Colon (tissue), 2 donors: Measurements from ENCODE around the gene SLC8A1.

ENCODE experiments used
- FAIRE-seq: peaks from 2 replicates; lab custom pipeline; 2012; peaks lifted over from hg19 to GRCh38; lab: Jason Lieb, UNC
- donor health status: control.
- donor health status: control.

Gene SLC8A1

DNA sequence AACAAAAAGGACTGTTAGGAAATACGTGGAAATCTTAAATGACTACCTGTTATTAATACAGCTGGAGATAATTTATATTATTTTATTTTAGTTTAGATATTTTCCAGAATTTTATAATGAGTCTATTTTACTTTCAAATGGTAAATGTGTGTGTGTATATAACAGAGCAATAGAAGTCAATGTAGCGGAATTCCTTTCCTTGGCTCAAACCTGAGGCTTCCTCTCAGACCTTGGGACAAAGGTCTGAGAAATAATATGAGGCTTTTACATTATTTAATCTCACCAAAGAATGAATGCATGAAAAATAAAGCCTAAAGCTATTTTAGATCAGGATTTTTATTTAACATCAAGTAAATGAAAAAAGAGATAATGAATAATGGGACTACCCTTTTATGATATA lies 65.7 kb downstream of the SLC8A1 start:
- no peak for FAIRE-seq

DNA sequence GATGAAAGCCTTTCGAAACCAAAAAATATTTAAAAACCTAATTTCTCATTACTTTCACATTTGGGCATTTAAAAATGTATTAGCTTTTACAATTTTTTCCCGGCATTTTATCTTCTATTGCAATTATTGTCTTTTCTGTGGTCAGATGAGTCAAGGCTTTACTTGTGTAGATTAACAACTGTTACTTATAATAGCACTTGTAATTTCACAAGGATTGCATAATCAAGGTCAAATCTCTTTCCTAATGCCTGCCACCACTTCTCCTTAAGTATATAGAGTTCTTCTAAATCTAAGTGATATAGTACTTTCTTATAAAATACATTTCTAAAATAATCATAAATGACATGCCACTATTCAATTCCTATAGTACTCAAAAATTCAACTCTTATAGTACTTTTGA lies 67.2 kb downstream of the SLC8A1 start:
- no peak for FAIRE-seq

DNA sequence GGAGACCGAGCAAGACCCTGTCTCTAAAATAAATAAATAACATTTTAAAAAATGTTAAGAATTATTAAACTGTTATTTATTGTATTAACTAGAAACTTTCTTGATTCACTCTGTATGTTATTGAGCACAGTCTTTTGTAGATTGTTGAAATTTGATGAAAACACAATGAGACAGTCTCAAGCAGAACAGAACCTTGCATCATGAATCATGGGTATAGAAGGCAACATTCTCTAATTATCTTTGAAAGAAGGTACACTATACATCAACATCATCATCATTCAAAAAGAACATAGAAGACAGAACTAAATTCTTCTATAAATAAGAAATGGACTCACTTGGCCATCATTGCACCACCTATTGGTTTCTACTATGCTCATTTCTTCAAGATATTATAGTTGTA lies 67.7 kb downstream of the SLC8A1 start:
- no peak for FAIRE-seq

DNA sequence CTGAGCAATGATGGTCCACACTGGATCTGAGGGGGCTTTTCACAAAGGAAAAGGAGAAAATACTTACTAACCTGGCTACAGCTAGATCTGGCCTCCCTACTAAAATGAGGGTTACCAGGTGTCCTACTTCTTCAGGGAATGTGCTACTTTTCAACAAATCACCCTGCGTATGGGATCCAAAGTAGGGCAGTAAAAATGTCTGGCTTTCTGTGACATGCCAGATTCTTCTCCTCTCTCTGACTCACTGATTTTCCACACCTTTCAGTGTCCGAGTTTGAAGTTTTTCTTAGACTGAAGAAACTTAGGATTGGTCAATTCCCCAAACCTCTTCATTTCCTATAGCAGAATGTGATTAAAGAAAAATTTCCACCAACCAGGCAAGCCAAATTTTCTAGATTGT lies 71.2 kb downstream of the SLC8A1 start:
- FAIRE-seq = no peak

DNA sequence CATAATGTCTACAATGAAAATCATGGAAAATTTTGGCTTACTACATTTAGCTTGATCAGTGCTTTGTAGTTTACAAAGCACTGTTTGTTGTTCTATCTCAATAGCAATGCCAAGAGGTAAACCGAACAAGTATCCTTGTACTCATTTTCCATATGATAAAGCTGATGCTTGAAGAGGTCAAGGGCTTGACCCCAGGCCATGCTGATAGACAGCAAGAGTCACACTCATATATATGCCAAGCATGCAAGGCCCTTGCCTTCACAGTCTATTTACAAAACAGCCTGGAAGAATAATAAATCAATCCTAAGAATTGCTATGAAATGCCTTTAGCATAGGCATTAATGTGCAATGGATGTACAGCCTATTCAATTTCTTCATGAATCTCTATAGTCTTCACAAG lies 71.8 kb downstream of the SLC8A1 start:
- FAIRE-seq = no peak

DNA sequence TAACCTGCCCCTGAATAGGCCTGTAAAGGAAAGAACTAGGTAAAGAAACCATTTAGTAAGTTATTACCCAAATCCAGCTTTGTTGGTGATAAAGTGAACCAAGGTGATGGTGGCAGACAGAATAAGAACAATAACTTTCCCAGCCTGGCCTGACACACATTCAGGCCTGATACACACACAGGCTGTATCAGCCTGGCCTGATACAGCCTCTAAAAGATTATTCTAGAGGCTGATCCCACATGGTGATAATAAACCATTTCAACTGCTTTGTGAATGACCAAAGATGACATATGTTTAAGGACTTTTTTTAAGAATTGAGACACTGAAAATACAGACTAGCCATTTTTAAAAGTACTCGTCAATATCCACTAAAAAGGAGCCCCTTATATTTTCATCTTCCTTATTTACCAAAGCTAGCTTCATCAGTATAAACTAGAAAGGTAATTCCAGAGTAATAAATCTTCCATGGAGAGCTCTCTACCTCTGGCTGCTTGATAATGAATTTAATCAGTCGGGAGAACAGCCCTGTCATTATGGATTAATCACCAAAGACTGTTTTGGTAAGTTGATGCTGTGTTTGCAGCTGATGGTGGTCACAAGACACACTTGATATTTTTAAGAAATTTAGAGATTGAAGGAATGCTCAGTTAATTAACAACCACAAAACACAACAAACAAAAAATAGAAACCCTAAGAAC lies 77.2 kb downstream of the SLC8A1 start:
- FAIRE-seq = no peak

DNA sequence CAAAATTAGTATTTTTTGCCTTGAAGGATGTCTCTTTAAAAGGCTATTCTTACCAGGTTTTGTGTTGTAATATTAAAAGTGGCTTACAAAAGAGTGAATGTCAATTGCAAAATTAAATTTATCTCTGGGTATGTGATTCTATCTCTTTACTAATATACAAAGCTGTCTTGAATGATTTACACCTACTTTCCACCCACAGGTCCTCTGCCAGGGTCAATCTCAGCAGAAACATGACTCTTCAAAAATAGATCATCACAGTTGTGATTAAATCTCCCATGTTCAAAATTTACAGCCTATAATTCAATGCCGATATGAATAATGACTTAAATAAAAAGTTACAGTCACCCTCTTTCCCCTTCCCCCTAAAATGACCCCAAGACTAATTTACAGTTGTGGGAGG lies 78.8 kb downstream of the SLC8A1 start:
- no peak for FAIRE-seq

DNA sequence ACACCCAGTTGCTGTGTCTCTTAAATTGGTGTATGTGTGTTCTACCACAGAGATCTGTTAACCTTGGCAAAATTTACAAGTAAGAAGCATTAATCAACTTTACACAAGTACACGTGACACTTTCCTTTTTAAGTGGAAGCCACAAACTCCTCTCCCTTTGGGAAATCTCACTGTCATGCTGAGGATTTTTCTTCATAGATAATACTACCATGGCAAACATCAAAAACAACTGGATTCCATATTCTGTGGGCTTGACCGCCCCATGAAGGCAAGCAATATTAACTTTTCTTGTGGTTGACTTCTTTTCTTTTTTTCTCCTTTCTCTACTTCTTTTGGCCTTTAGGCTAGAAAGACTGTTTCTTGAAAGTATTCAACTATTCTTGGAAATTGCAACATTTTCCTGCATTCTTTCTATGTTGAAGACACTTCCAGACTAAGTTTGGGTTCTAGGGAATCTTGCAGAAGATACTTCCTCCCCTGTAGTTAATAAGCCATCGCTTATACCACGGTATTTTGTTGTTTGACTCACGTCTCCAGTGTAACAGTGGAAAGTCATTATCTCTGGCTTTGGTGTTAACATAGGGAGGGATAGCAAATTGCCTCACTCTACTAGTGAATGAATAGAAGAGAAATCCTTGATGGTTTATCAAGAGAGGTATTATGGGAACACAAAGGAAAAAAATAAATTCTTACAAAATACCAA lies 79.5 kb downstream of the SLC8A1 start:
- FAIRE-seq = no peak

DNA sequence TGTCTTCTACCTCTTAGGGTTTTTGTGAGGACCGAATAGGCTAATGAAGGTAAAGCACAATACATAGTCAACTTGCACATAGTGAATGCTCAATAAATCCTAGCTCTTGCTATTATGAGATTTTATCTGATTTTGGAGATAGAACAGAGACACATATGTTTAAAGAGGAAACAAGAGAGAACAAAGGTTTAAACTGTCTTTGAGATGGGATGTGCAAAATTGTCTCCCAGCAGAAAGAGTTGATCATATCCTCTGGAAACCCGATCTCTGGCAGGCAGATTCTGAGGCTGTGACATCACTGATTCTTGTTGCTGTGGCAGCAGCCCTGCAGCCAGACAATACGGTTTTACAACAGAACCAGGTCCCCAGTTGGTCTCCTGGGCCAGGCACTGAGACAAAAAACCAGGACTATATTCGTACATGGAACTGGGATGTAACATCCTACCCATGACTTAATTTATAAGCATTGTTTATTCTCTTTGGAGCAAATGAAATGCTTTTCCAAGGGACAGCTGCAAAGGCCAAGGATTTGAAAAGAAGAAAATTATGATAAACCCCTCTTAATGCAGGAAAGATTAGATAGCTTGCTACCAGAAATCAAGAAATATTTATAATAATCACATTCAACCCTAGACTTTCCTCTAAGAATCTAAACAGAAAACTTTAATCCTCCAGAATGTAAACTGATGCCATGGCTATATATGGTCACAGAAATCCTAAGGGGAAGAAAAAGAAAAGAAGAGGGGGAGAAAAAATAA lies 80.2 kb downstream of the SLC8A1 start:
- no peak for FAIRE-seq

DNA sequence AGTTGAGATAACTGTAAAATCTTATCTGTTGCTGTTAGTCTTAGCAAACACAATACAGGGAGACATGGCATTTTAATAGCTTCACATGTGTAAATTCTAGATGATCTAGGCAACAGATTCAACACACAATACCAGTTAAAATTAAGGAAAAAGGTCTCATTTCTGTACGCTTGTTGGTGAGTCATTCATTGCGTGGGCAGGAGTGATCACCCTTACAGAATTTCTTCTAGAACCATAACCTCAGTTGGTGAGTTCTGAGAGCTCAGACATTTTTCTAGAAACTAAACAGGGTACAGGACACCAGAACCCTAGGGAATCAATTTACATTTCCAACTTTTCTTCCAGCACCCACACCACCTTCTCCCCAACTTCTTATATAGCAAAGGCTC lies 81.9 kb downstream of the SLC8A1 start:
- no peak for FAIRE-seq

DNA sequence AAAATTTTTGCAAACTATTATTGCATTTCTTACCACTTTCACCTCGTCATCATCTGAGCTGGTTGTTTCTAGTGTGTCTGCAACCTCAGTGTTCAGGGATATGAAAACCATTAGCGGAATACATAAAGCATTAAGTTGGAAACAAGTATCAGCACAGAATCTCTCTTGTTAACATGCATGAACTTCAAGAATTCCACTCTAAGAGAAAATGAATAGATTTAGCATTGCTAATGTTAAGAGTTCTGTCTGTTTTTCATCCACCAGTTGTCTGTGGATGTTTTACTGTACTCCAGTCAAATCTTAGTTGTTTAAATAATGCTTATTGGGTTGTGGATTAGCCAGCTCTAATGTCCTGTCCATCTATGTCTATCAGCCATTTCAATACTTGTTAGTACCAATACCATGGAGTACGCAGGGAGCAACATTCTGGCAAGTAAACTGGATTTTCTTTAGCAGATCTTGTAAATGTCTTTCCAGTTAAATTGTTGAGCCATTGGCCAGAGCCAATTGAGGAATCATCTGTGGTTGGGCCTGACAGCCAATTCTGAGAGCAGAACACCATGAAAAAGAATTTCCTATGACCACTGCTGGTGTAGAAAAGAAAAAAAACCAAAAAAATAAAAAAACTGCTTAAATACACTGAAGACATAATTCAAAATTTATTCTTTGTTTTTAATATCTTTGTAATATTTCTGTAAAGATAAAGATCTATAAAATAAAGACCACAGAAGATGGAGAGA lies 82.5 kb downstream of the SLC8A1 start:
- no peak for FAIRE-seq

DNA sequence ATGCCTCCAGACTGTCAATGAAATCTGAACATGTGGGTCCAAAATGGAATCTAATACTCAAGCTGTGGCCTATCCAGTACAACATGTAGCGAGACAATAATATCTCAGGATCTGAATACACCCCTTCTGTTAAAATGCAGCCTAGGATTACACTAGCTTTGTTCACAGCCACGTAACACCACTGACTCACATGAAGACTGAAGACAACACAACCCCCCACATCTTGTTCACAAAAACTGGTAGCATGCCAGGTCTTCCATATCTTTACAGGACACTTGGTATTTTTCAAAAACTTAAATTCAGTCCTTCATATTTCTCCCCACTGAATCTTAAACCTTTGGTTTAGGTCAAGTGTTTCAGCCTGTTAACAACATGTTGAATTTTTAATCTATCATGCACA lies 84.2 kb downstream of the SLC8A1 start:
- FAIRE-seq = no peak

DNA sequence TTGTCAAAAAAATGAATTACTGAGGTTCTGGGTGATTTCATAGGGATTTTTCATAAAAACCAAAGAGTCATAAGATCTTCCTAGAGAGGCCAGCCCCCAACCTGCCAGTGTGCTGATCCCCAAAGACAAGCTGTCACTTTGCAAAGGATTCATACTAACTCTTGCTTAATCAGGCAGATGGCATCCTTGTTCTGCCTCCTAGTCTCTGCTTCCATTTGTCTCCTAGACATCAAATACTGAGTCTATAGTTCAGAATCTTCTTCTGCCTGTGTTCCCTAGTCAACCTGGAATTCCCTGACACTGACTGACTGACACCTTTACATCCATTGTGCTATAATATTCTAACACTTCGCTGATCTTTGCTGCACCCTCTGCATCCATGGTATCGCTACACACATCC lies 84.9 kb downstream of the SLC8A1 start:
- no peak for FAIRE-seq

DNA sequence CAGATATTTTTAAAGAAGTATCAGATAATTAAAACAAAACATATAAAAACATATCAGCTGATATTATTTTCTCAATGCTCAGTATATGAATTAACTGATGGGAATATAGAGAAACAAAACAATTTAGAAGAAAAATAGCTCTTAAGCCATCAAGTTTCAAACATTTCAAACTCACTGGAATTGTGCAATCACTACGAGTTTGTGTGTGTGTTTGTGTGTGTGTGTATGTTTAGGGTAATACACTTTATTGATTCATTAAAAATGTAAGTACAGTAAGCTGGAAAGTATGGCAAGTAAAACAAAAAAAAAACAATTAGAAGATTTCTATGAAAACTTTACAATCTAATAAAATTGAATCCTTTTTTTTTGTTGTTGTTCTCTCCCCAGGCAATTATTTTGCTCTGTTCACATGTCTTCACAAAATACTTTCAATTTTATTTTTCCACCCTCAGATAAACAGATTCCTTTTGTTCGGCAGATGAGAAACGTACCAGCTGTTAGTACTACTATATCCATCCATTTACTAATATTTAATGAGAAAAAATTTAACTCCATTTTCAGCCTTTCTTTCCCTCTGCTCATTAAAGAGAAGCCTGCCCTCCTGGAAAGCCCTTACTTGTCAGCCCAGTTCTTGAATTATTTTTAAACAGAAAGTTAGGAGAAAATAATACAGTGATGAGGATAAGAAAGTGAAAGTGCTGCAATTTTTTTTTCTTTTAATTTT lies 87.6 kb downstream of the SLC8A1 start:
- no peak for FAIRE-seq

DNA sequence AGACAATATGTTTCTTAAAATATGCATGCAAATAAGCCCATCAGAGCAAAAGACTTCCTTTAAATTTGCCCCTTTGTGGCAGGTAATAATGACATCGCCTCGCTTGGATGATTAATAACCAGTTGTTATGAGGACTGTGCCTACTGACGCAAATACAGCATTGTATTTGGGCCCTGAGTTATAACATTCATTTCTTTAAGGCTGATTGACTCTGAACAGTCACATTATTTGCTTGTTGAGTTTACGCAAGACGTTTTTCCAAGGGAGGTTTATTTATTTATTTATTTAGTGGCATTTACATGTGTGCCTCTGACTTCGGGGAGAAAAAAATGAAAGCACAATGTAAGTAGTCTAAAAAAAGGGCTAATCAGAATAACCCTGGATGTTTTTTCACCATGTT lies 88.3 kb downstream of the SLC8A1 start:
- no peak for FAIRE-seq

DNA sequence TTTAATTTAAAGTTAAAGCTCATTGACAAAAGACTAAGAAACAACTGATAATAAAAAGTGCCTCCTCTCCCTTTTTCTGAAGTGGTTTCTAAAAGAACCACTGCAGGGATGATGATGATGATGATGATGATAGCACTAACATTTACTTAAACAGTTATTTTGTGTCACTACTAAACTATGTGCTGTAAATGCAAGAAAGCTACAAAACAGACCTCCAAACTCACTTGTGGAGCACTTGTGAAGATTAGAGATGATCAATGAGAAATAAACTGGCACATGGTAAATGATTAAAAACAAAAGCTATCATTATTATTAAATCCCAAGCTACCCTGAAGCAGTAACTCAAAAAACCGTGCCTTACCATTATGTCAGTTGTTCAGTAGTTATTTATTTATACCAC lies 88.7 kb downstream of the SLC8A1 start:
- no peak for FAIRE-seq

DNA sequence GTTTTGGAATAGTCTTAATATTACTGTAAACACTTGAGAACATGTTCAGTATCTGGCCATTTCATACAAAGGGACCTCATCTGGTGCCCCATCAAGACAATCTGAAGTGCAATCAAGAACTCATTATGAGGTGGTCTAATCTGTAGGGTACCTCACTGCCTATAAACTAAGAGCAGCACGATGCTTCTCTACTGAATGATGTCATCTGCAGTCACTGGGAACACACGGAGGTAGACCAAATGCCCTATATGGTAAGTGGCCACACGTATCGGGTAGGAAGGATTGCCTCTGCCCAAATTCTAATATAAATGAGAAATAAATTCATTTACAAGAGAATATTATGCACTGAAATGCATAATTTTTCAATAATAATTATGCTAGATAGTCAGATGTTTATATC lies 90.4 kb downstream of the SLC8A1 start:
- no peak for FAIRE-seq

DNA sequence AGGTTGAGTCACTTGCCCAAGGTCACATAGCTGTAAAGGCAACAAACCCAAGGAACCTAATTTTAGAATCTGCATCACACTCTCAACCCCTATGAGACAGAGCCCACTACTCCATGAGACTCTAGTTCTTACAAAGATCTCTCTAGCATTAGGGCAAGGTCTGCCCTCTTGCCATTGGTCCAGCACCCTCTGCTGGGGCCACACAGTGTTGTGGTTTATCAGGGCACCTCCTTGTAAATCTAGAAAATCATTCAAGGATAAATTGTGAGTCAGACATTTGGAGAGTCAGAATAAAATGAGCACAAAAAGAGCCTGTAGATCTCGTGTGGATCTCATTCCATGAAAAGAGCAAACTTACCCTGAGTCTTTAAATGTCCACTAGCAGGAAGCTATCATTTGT lies 91.2 kb downstream of the SLC8A1 start:
- no peak for FAIRE-seq

DNA sequence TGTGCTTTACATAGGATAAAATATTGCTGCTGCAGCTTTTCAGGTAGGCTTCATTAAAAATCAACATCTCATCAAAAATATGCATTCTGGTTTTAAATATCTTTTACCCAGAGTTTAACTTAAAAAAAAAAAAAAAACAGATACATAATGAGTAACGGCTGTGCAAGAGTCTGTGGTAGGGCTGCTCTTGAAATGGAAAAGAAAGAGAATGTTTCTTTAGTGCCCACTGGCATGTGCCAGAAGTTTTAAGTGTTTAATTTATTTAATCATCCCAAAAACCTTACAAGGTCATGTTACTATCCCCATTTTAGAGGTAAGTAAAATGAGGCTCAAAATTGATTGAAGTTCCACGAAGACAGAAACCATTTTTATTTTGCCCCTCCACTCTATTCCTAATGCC lies 92.1 kb downstream of the SLC8A1 start:
- FAIRE-seq = no peak

DNA sequence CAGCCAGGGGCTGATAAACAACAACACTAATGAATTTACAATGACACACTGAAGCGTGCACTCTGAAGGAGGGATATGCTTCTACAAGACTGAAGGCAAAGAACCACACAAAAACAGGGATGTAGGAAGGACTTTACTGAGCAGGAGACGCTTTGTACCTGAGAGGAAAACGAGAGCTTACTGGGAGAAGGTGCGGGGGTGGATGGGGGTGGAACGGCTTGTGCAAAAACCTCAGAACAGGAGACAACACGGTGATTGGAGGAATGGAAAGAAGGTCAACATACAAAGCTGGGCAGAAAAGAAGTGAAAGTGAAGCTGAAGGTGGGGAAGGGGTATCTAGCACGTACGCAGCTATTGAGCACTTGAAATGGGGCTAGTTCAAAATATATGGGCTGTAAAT lies 93.1 kb downstream of the SLC8A1 start:
- FAIRE-seq = no peak

DNA sequence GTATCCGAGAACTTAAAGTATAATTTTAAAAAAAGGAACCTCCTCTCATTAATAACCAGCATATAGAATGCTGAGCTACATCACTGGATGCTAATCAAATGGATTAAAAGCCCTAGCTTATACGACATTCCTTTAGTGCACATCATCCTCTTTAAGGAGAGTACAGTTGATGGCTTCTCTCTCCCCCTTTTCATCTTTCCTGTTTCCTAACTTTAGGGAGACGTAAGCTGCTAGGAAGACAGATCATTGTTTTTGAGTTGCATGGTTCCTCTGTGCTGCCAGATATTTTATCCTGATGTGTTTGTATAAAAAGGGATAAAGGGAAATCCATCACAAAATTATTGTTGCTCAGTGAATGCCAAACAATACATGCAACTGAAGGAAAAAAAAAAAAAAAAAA lies 94.2 kb downstream of the SLC8A1 start:
- no peak for FAIRE-seq

DNA sequence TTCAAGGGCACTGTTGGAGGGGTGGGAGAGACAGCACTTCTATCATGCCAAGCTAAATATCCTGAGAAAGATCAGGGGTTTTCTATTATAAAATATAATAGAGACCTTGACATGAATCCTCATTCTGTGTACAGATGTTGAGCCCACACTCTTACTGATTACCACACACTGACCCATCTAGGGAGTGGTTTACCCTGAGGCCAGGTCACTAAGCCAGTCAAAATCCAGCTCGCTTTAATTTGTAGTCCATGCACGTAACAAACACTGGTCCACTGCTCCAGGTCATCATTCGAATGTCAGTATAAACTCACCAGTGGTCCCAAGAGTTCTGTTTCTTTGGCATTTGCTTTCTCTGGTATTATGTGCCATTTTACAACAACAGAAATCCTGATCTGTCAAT lies 96.4 kb downstream of the SLC8A1 start:
- no peak for FAIRE-seq
